ENCODE data around the gene ZNF853.

DNA sequence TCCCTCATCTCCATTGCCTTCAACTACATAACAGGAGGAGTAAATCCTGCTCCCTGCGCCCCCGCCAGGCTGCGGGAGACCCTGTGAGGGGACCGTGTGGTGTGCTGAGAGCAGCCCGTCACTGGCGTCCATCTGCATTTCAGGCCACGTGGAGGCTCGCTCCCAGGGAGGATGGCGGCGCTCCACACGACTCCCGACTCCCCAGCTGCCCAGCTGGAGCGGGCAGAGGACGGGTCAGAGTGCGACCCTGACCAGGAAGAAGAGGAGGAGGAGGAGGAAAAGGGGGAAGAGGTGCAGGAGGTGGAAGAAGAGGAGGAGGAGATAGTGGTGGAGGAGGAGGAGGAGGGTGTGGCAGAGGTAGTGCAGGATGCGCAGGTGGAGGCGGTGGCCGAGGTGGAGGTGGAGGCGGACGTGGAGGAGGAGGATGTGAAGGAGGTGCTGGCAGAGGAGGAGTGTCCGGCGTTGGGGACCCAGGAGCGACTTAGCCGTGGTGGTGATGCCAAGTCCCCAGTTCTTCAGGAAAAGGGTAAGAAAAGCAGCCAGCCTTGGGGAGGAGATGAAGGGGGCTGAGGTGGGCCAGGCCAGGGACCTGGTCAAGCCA is 26.9 kb downstream of the ZNF853 start:
- no peak for TF ChIP-seq POLR2A (IDR thresholded peaks at IDR 0.05; ENCODE audit: low read depth, low read length)
- TF ChIP-seq, protein P1, sequence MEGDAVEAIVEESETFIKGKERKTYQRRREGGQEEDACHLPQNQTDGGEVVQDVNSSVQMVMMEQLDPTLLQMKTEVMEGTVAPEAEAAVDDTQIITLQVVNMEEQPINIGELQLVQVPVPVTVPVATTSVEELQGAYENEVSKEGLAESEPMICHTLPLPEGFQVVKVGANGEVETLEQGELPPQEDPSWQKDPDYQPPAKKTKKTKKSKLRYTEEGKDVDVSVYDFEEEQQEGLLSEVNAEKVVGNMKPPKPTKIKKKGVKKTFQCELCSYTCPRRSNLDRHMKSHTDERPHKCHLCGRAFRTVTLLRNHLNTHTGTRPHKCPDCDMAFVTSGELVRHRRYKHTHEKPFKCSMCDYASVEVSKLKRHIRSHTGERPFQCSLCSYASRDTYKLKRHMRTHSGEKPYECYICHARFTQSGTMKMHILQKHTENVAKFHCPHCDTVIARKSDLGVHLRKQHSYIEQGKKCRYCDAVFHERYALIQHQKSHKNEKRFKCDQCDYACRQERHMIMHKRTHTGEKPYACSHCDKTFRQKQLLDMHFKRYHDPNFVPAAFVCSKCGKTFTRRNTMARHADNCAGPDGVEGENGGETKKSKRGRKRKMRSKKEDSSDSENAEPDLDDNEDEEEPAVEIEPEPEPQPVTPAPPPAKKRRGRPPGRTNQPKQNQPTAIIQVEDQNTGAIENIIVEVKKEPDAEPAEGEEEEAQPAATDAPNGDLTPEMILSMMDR (IDR thresholded peaks at IDR 0.05; ENCODE audit: extremely low read depth in 1 of 2, insufficient read depth in 1 of 2, low read depth in 1 of 2, low read length in 2 of 2): no peak
- TF ChIP-seq MYC (IDR thresholded peaks at IDR 0.05; ENCODE audit: low read depth, low read length): no peak
- TF ChIP-seq GATA2 (IDR thresholded peaks at IDR 0.05; ENCODE audit: insufficient read depth, insufficient read length, low read depth, low read length): no peak
- TF ChIP-seq FOS (IDR thresholded peaks at IDR 0.05; ENCODE audit: borderline replicate concordance, insufficient read depth, low read length): no peak
- no peak for TF ChIP-seq EZH2 (IDR thresholded peaks at IDR 0.05; ENCODE audit: borderline replicate concordance, low read depth, low read length, severe bottlenecking)
